Measurements from ENCODE around the gene ENG.

Gene ENG

GRCh38 chr9:127854184-127854806, at the start of gene ENG:
Gene ENG, minus strand, starts transcription at chr9:127854658. Its CDS starts 303 bp downstream, at chr9:127854355.
- Histone ChIP-seq H3K4me3 (ENCODE audit: low read length) (no peak within 1 kb of the TSS), H3K79me2 (ENCODE audit: control insufficient read depth, low read length) (no peaks in the 10 kb centered on the region), H3K9me2 (replicated peaks; ENCODE audit: control insufficient read depth, low read length) (no peaks in the 10 kb centered on the region), H3F3A (ENCODE audit: control insufficient read depth, insufficient read depth) (no peaks in the 10 kb centered on the region), H3K27me3 (ENCODE audit: control insufficient read depth, low read length) (peaks cover 6% of the 10 kb centered on the region; the same call in 1 of the 2 replicates), H4K20me1 (ENCODE audit: control insufficient read depth, insufficient read depth, low read depth, low read length) (no peaks in the 10 kb centered on the region), H3K36me3 (ENCODE audit: control insufficient read depth, low read length) (no peaks in the 10 kb centered on the region), H3K4me1 (ENCODE audit: control insufficient read depth, low read length) (no peaks in the 10 kb centered on the region; the same call in 1 of the 2 replicates), H3K9me3 (ENCODE audit: control insufficient read depth, insufficient read depth, low read length) (peaks cover 7% of the 10 kb centered on the region), H3K4me2 (ENCODE audit: low read length) (no peak within 1 kb of the TSS), H3K27ac (ENCODE audit: low read depth, low read length) (no peak within 1 kb of the TSS)
- TF ChIP-seq CTCF (IDR thresholded peaks at IDR 0.05; ENCODE audit: low read depth, low read length, poor library complexity, severe bottlenecking) (no peak), EZH2phosphoT487 (IDR thresholded peaks at IDR 0.05; ENCODE audit: borderline replicate concordance, low read length) (no peak)

- TF ChIP-seq EZH2phosphoT487 (IDR thresholded peaks at IDR 0.05; ENCODE audit: borderline replicate concordance, low read length) (no peak), CTCF (IDR thresholded peaks at IDR 0.05; ENCODE audit: low read depth, low read length, poor library complexity, severe bottlenecking) (no peak)
- H3K27me3 ChIP-seq (ENCODE audit: control insufficient read depth, low read length): no peaks in the 10 kb centered on the region
- peak overlapping the region; percentile 81 for H3K4me2 ChIP-seq (ENCODE audit: low read length)
- no peaks in the 10 kb centered on the region for H3K9me3 ChIP-seq (ENCODE audit: control insufficient read depth, insufficient read depth, low read length)
- H4K20me1 ChIP-seq (ENCODE audit: control insufficient read depth, insufficient read depth, low read depth, low read length): no peaks in the 10 kb centered on the region
- H3K9me2 ChIP-seq (replicated peaks; ENCODE audit: control insufficient read depth, low read length): no peaks in the 10 kb centered on the region
- H3K36me3 ChIP-seq (ENCODE audit: control insufficient read depth, low read length): peaks cover 30% of the 10 kb centered on the region
- peaks cover 3% of the 10 kb centered on the region for H3K79me2 ChIP-seq (ENCODE audit: control insufficient read depth, low read length)
- peaks cover 33% of the 10 kb centered on the region for H3F3A ChIP-seq (ENCODE audit: control insufficient read depth, insufficient read depth)
- peak overlapping the region; percentile 59 for H3K4me3 ChIP-seq (ENCODE audit: low read length)
- peak overlapping the region; percentile 93 for H3K27ac ChIP-seq (ENCODE audit: low read depth, low read length)
- H3K4me1 ChIP-seq (ENCODE audit: control insufficient read depth, low read length): peaks cover 78% of the 10 kb centered on the region
Measured at GRCh38 chr9:127903557-127904475, 49.4 kb upstream of the ENG start.

GRCh38 chr9:127899128-127899943, 44.9 kb upstream of the ENG start, which contains the start of gene ST6GALNAC6:
Gene ST6GALNAC6, minus strand, starts transcription at chr9:127899603. Its CDS starts 1,622 bp downstream, at chr9:127897981.
- Histone ChIP-seq H3K9me2 (replicated peaks; ENCODE audit: control insufficient read depth, low read length) (no peaks in the 10 kb centered on the region), H3K27ac (ENCODE audit: low read depth, low read length) (peak within 1 kb of the TSS; percentile 54), H3K4me1 (ENCODE audit: control insufficient read depth, low read length) (peaks cover 64% of the 10 kb centered on the region), H3K4me3 (ENCODE audit: low read length) (peak within 1 kb of the TSS; percentile 86), H3K79me2 (ENCODE audit: control insufficient read depth, low read length) (peaks cover 19% of the 10 kb centered on the region), H4K20me1 (ENCODE audit: control insufficient read depth, insufficient read depth, low read depth, low read length) (no peaks in the 10 kb centered on the region), H3F3A (ENCODE audit: control insufficient read depth, insufficient read depth) (peaks cover 15% of the 10 kb centered on the region), H3K36me3 (ENCODE audit: control insufficient read depth, low read length) (peaks cover 30% of the 10 kb centered on the region), H3K27me3 (ENCODE audit: control insufficient read depth, low read length) (no peaks in the 10 kb centered on the region), H3K4me2 (ENCODE audit: low read length) (peak within 1 kb of the TSS; percentile 85), H3K9me3 (ENCODE audit: control insufficient read depth, insufficient read depth, low read length) (no peaks in the 10 kb centered on the region)
- TF ChIP-seq EZH2phosphoT487 (IDR thresholded peaks at IDR 0.05; ENCODE audit: borderline replicate concordance, low read length) (no peak), CTCF (IDR thresholded peaks at IDR 0.05; ENCODE audit: low read depth, low read length, poor library complexity, severe bottlenecking) (no peak)

Data from DOHH2 (cell line).